H1 (cell line): ENCODE measurements around the gene RALY. TPM values are rescaled to one million over a fixed set of nuclear protein-coding genes. Genes with fewer than 3 reads are reported as not detected.

Experiments
- CTCF ChIA-PET: fragments of 300-600 bp; sonication (Branson Sonifier 250); formaldehyde crosslinking; loops from one replicate; lab custom pipeline; 2021; ENCODE audit not compliant: partially characterized antibody; lab: Charles Lee
- POLR2A ChIA-PET: fragments of 300-600 bp; sonication (Branson Sonifier 250); formaldehyde crosslinking; loops from one replicate; lab custom pipeline; 2021; ENCODE audit warnings: inconsistent platforms; ENCODE audit not compliant: partially characterized antibody; lab: Charles Lee
- DNase-seq, 2 experiments: peaks; one replicate each; pipeline versions ENCODE4 v3.0.0 to v3.0.0-alpha.2; 2010 to 2022; ENCODE audit warnings: low spot score in 2 of 2, low read depth in 1 of 2, mixed read lengths in 1 of 2
- FAIRE-seq: peaks from 2 replicates; lab custom pipeline; 2011; peaks lifted over from hg19 to GRCh38; lab: Jason Lieb, UNC
- H2AFZ ChIP-seq: 2 replicates; pipeline ENCODE4 v1.8.1; 2012; ENCODE audit warnings: low read length, inconsistent platforms
- H2AK5ac ChIP-seq: 2 replicates; pipeline ENCODE4 v1.6.1; 2013; ENCODE audit warnings: low read depth, low read length
- H2BK120ac ChIP-seq: replicated peaks from 2 replicates; pipeline ENCODE3; 2013; ENCODE audit warnings: low read depth, low read length, inconsistent platforms
- H2BK12ac ChIP-seq: 2 replicates; pipeline ENCODE4 v1.6.1; 2013; ENCODE audit warnings: low read depth, low read length
- H2BK15ac ChIP-seq: 2 replicates; pipeline ENCODE4 v1.6.1; 2013; ENCODE audit warnings: low read length
- H2BK20ac ChIP-seq: 2 replicates; pipeline ENCODE4 v1.6.1; 2013; ENCODE audit warnings: low read length
- H2BK5ac ChIP-seq: 2 replicates; pipeline ENCODE4 v1.6.1; 2013; ENCODE audit warnings: low read depth, low read length
- H3K14ac ChIP-seq: 2 replicates; pipeline ENCODE4 v1.6.1; 2013; ENCODE audit warnings: inconsistent platforms; ENCODE audit not compliant: insufficient read length
- H3K18ac ChIP-seq: 2 replicates; pipeline ENCODE4 v1.6.1; 2013; ENCODE audit warnings: low read length; ENCODE audit errors: extremely low read depth
- H3K23ac ChIP-seq: 2 replicates; pipeline ENCODE4 v1.6.1; 2013; ENCODE audit warnings: inconsistent platforms; ENCODE audit not compliant: insufficient read length
- H3K23me2 ChIP-seq: 2 replicates; pipeline ENCODE4 v1.6.1; 2013; ENCODE audit warnings: low read depth, low read length
- H3K27ac ChIP-seq: 2 replicates; pipeline ENCODE4 v1.6.1; 2011; ENCODE audit warnings: low read depth, low read length, inconsistent platforms
- H3K27me3 ChIP-seq, 4 experiments: replicated peaks in 1 of 4; 1 replicate in 1 of 4; 2 replicates in 3 of 4; pipeline versions ENCODE4 v1.6.1 to v1.8.1; 2011 to 2013; ENCODE audit warnings: low read length in 3 of 4, mild to moderate bottlenecking in 3 of 4, inconsistent platforms in 2 of 4, mixed read lengths in 2 of 4, moderate library complexity in 1 of 4; ENCODE audit not compliant: control insufficient read depth in 3 of 4, insufficient read depth in 3 of 4; ENCODE audit errors: extremely low read depth in 1 of 4
- H3K36me3 ChIP-seq, 4 experiments: 2 replicates each; pipeline versions ENCODE4 v1.6.1 to v1.8.1; 2011 to 2013; ENCODE audit warnings: mild to moderate bottlenecking in 4 of 4, low read length in 3 of 4, moderate library complexity in 2 of 4, control low read depth in 1 of 4, inconsistent platforms in 1 of 4; ENCODE audit not compliant: insufficient read depth in 4 of 4, control insufficient read depth in 2 of 4
- H3K4ac ChIP-seq: replicated peaks from 2 replicates; pipeline ENCODE3; 2013; ENCODE audit warnings: low read length, low read depth, mixed read lengths, inconsistent platforms; ENCODE audit not compliant: insufficient read length
- H3K4me1 ChIP-seq, 4 experiments: replicated peaks in 1 of 4; 1 replicate in 1 of 4; 2 replicates in 3 of 4; pipeline versions ENCODE4 v1.6.1 to v1.8.1; 2011 to 2013; ENCODE audit warnings: low read length in 3 of 4, inconsistent platforms in 2 of 4, mixed read lengths in 1 of 4; ENCODE audit not compliant: insufficient read depth in 4 of 4, control insufficient read depth in 3 of 4
- H3K4me2 ChIP-seq, 2 experiments: 2 replicates each; pipeline versions ENCODE4 v1.6.1 to v1.8.1; 2011 to 2013; ENCODE audit warnings: low read depth in 2 of 2, low read length in 2 of 2, control low read depth in 1 of 2, inconsistent platforms in 1 of 2, mild to moderate bottlenecking in 1 of 2; ENCODE audit not compliant: insufficient read depth in 1 of 2
- H3K4me3 ChIP-seq, 4 experiments: fragments of 200-600, 300-600 bp in 1 of 4; sonication (generic), shearing (Covaris generic), sonication (Bioruptor Twin) in 1 of 4; 2 replicates each; pipeline versions ENCODE4 v1.5.1 to v1.8.1; 2011 to 2016; ENCODE audit warnings: low read length in 4 of 4, low read depth in 3 of 4, control low read depth in 2 of 4, inconsistent platforms in 2 of 4, mild to moderate bottlenecking in 2 of 4, mixed read lengths in 1 of 4, moderate library complexity in 1 of 4; ENCODE audit not compliant: insufficient read depth in 2 of 4; ENCODE audit errors: extremely low read depth in 1 of 4
- H3K56ac ChIP-seq: replicated peaks from 2 replicates; pipeline ENCODE3; 2013; ENCODE audit warnings: low read depth, mild to moderate bottlenecking, mixed read lengths, low read length, inconsistent platforms; ENCODE audit not compliant: insufficient read length
- H3K79me1 ChIP-seq: 2 replicates; pipeline ENCODE4 v1.6.1; 2013; ENCODE audit warnings: low read depth, low read length, control low read depth
- H3K79me2 ChIP-seq, 2 experiments: 2 replicates each; pipeline versions ENCODE4 v1.6.1 to v1.8.1; 2012 to 2013; ENCODE audit warnings: low read length in 2 of 2, mild to moderate bottlenecking in 2 of 2, inconsistent platforms in 1 of 2; ENCODE audit not compliant: insufficient read depth in 2 of 2, control insufficient read depth in 1 of 2
- H3K9ac ChIP-seq, 4 experiments: replicated peaks in 1 of 4; 1 replicate in 1 of 4; 2 replicates in 3 of 4; pipeline versions ENCODE4 v1.6.1 to v1.8.1; 2011 to 2013; ENCODE audit warnings: low read depth in 3 of 4, low read length in 3 of 4, control low read depth in 2 of 4, mild to moderate bottlenecking in 2 of 4, moderate library complexity in 2 of 4, inconsistent platforms in 1 of 4; ENCODE audit errors: extremely low read depth in 1 of 4
- H3K9me3 ChIP-seq, 2 experiments: 2 replicates each; pipeline versions ENCODE4 v1.6.1 to v1.8.1; 2012 to 2013; ENCODE audit warnings: mild to moderate bottlenecking in 2 of 2, moderate library complexity in 2 of 2, control low read depth in 1 of 2, inconsistent platforms in 1 of 2, low read depth in 1 of 2, low read length in 1 of 2, mixed read lengths in 1 of 2; ENCODE audit not compliant: insufficient read depth in 2 of 2
- H4K20me1 ChIP-seq, 2 experiments: replicated peaks in 1 of 2; 2 replicates each; pipeline versions ENCODE3 to v1.8.1; 2011 to 2013; ENCODE audit warnings: inconsistent platforms in 2 of 2, low read length in 2 of 2, mild to moderate bottlenecking in 1 of 2; ENCODE audit not compliant: insufficient read depth in 2 of 2, control insufficient read depth in 1 of 2
- H4K5ac ChIP-seq: 2 replicates; pipeline ENCODE4 v1.6.1; 2013; ENCODE audit warnings: low read length, low read depth, mixed read lengths, inconsistent platforms; ENCODE audit not compliant: insufficient read length
- H4K8ac ChIP-seq: 2 replicates; pipeline ENCODE4 v1.8.0; 2013; ENCODE audit warnings: mild to moderate bottlenecking, moderate library complexity, low read length, inconsistent platforms; ENCODE audit not compliant: insufficient read depth; ENCODE audit errors: extremely low read depth
- H4K91ac ChIP-seq: replicated peaks from 2 replicates; pipeline ENCODE3; 2013; ENCODE audit warnings: low read length, mixed read lengths, inconsistent platforms; ENCODE audit not compliant: insufficient read length
- BACH1 ChIP-seq: IDR thresholded peaks from 2 replicates; pipeline ENCODE4 v1.6.1; 2012; ENCODE audit warnings: low read length, improper control_type of control experiment
- RBBP5 ChIP-seq: IDR thresholded peaks from 2 replicates; pipeline ENCODE4 v1.7.1; 2012; ENCODE audit warnings: low read depth, mild to moderate bottlenecking, inconsistent platforms, low read length, moderate library complexity, borderline replicate concordance
- WGBS, 2 experiments: shearing (Covaris generic) in 1 of 2; methylation state at CpG; one replicate each; pipeline versions ENCODE4 v1.1.6 to v1.1.7; 2013 to 2015; ENCODE audit warnings: low lambda C conversion rate in 2 of 2, mixed read lengths in 2 of 2, inconsistent platforms in 1 of 2, low coverage in 1 of 2, missing lambda C conversion rate in 1 of 2; ENCODE audit not compliant: insufficient replicate concordance in 2 of 2, insufficient coverage in 1 of 2, insufficient read length in 1 of 2; ENCODE audit errors: extremely low coverage in 1 of 2, missing lambda C conversion rate in 1 of 2; 5-methylcytosine and 5-hydroxymethylcytosine counted together
- polyA plus RNA-seq, 7 experiments: library from polyadenylated mRNA; depleted of rRNA in 3 of 7; stranded (reverse) in 5 of 7; unstranded in 2 of 7; fragments of >200 nt in 5 of 7; fragments of 200-250 nt in 2 of 7; gene quantifications; 1 replicate in 5 of 7; 2 replicates in 1 of 7; 4 replicates in 1 of 7; pipeline versions ENCODE4 v1.2.1 to v1.2.3, GENCODE V29; 2011 to 2013; ENCODE audit warnings: missing spikeins in 2 of 7, mixed read lengths in 2 of 7
- total RNA-seq: library from RNA; stranded (reverse); fragmentation: NEBNext Ultra II Directional; extraction: Animal tissue kit (Norgen Biotek cat#: 25700); gene quantifications from 2 replicates; pipeline ENCODE4 v1.2.1, GENCODE V29; 2021

The RALY gene
- total and polyA plus RNA-seq, 2 of the 8 experiments (the other 6 are each of a cell fraction or from before 2014, with no cell fraction given), result 133 to 148 TPM

- H3K9ac ChIP-seq, result no peak overlapping the region
- no peaks in the 10 kb centered on the region for H3K4me1 ChIP-seq
- ChIA-PET POLR2A (interaction anchor here (1.1 to 1.5 kb wide), 2 partner anchors 12 to 16 kb away, joined by 3 read pairs; partner anchors contain the start of gene EIF2S2), CTCF (interaction anchor here (1.0 to 1.1 kb wide), 3 partner anchors 178 to 302 kb away, joined by 5 to 7 read pairs (median 5); no protein-coding TSS in a partner anchor)
- no peak overlapping the region for H4K91ac ChIP-seq
- H4K5ac ChIP-seq, result no peak overlapping the region
- H3K23me2 ChIP-seq, result no peaks in the 10 kb centered on the region
- H2AK5ac ChIP-seq, result no peak overlapping the region
- H2BK120ac ChIP-seq, result no peak overlapping the region
- TF ChIP-seq BACH1 (no peak), RBBP5 (no peak)
- no peaks in the 10 kb centered on the region for H3K9me3 ChIP-seq
- H3K4ac ChIP-seq, result no peak overlapping the region
- no peak overlapping the region for H2AFZ ChIP-seq
- no peaks in the 10 kb centered on the region; a peak in 1 of 7 replicates for H3K27me3 ChIP-seq
- no peak overlapping the region for H2BK20ac ChIP-seq
- H2BK5ac ChIP-seq, result no peak overlapping the region
- 90% methylated on average over 2 of the region's 2 CpGs; no CpG with 5 or more reads in 1 of the 2 experiments for WGBS, 2 experiments
- FAIRE-seq (no peak), DNase-seq (no peak)
- no peak overlapping the region for H3K14ac ChIP-seq
- H3K36me3 ChIP-seq, result no peaks in the 10 kb centered on the region
- H3K18ac ChIP-seq, result no peak overlapping the region
- H4K20me1 ChIP-seq, result no peaks in the 10 kb centered on the region
- no peak overlapping the region for H3K23ac ChIP-seq
- H2BK12ac ChIP-seq, result no peak overlapping the region
- H3K79me2 ChIP-seq, result no peaks in the 10 kb centered on the region
- no peaks in the 10 kb centered on the region for H3K79me1 ChIP-seq
- H3K27ac ChIP-seq, result no peak overlapping the region
- no peak overlapping the region for H3K4me3 ChIP-seq
- no peak overlapping the region for H4K8ac ChIP-seq
- no peak overlapping the region for H3K56ac ChIP-seq
- H3K4me2 ChIP-seq, result no peak overlapping the region
- H2BK15ac ChIP-seq, result no peak overlapping the region
These were observed 130.9 kb downstream of the RALY start for GRCh38 chr20:34124469-34125249.
